ENCODE measurements around the gene LTBP1.

Gene LTBP1

DNA sequence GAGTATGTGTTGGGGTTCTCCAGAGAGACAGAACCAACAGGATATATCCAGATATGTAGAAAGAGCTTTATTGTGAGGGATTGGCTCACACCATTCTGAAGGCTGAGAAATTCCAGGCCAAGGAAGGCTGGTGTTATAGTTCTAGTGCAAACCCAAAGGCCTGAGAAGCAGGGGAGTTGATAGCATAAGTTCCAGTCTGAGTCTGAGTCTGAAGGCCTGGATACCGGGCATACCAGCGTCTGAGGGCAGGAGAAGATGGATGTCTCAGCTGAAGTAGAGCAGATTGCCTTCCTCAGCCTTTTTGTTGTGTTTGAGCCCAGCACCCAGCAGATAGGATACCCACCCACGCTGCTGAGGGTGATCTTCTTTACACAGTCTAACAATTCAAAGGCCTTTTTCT is 318.0 kb downstream of the LTBP1 start:
- no peak overlapping the region for H3K9ac ChIP-seq
- H3K36me3 ChIP-seq (ENCODE audit: insufficient read depth): no peaks in the 10 kb centered on the region
- H3K27ac ChIP-seq: no peak overlapping the region
- H3K4me1 ChIP-seq (ENCODE audit: low read depth, poor library complexity, severe bottlenecking): peaks cover 55% of the 10 kb centered on the region
- no peak overlapping the region for H2AFZ ChIP-seq (ENCODE audit: low read depth)
- H4K20me1 ChIP-seq (ENCODE audit: insufficient read depth): no peaks in the 10 kb centered on the region
- H3K79me2 ChIP-seq (ENCODE audit: insufficient read depth, low read depth): no peaks in the 10 kb centered on the region
- TF ChIP-seq, protein P1, sequence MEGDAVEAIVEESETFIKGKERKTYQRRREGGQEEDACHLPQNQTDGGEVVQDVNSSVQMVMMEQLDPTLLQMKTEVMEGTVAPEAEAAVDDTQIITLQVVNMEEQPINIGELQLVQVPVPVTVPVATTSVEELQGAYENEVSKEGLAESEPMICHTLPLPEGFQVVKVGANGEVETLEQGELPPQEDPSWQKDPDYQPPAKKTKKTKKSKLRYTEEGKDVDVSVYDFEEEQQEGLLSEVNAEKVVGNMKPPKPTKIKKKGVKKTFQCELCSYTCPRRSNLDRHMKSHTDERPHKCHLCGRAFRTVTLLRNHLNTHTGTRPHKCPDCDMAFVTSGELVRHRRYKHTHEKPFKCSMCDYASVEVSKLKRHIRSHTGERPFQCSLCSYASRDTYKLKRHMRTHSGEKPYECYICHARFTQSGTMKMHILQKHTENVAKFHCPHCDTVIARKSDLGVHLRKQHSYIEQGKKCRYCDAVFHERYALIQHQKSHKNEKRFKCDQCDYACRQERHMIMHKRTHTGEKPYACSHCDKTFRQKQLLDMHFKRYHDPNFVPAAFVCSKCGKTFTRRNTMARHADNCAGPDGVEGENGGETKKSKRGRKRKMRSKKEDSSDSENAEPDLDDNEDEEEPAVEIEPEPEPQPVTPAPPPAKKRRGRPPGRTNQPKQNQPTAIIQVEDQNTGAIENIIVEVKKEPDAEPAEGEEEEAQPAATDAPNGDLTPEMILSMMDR (conservative IDR thresholded peaks at IDR 0.05; ENCODE audit: low read depth, low read length): no peak
- no peaks in the 10 kb centered on the region for H3K27me3 ChIP-seq (ENCODE audit: insufficient read depth, low read depth)
- H3K4me2 ChIP-seq: no peak overlapping the region
- H3K4me3 ChIP-seq (IDR thresholded peaks at IDR 0.05; ENCODE audit: insufficient read depth, low read depth, low read length): no peak overlapping the region

DNA sequence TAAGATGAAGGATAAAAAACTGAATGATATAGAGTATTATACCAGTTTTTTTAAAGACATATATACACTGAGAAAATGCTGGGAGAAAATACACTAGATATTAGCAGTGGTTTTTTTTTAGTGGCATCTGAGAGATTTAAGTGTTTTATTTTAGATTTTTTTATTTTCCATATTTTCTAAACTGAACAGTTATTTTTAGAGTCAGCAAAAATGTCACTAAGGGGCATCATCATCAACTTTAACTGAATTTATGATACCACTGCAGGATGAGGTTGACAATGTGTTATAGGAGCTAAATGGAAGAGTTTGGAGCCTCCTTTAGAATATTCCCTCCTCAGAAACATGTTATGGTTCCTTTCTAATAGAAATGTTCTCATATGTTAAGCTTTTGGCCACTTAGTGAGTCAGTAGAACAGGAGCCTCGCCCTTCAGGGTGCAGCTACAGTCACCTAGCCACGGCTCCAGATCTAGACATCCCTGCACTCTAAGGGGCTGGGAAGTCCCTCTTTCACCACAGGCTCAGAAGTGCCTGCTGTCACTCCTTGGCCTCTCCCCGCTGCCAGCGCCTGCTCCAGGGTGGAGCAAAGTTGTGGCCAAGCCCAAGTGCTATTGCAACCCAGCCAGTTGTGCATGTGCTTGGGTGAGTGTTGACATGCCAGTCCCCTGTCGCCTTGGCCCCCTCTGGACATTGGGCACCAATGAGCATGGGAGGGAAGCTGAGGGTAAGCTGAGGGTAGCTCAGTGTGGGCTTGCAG is 319.0 kb downstream of the LTBP1 start:
- Histone ChIP-seq H4K20me1 (ENCODE audit: insufficient read depth) (no peaks in the 10 kb centered on the region), H3K4me3 (IDR thresholded peaks at IDR 0.05; ENCODE audit: insufficient read depth, low read depth, low read length) (no peak overlapping the region), H3K79me2 (ENCODE audit: insufficient read depth, low read depth) (no peaks in the 10 kb centered on the region), H3K27me3 (ENCODE audit: insufficient read depth, low read depth) (no peaks in the 10 kb centered on the region), H3K9ac (no peak overlapping the region), H2AFZ (ENCODE audit: low read depth) (peak overlapping the region; percentile 32; the same call in 1 of the 2 replicates), H3K4me2 (peak overlapping the region; percentile 14; the same call in 1 of the 2 replicates), H3K4me1 (ENCODE audit: low read depth, poor library complexity, severe bottlenecking) (peaks cover 63% of the 10 kb centered on the region), H3K27ac (peak overlapping the region; percentile 31), H3K36me3 (ENCODE audit: insufficient read depth) (no peaks in the 10 kb centered on the region)
- TF ChIP-seq, protein P1 (conservative IDR thresholded peaks at IDR 0.05; ENCODE audit: low read depth, low read length): no peak

DNA sequence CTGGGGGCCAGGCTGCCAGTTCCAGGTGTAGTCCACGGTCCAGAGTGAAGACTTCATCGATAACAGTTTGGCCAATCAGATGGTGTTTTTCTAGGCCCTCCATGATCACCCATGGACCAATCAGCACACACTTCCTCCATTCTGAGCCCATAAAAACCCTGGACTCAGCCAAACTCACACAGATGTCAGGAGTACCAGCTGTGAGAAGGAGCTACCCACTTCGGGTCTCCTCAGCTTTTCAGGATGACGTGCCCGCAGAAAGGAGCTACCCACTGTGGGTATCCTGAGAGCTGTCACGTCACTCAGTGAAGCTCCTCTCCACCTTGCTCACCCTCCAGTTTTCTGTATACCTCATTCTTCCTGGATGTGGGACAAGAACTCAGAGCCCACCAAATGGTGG is 319.7 kb downstream of the LTBP1 start:
- Histone ChIP-seq H4K20me1 (ENCODE audit: insufficient read depth) (no peaks in the 10 kb centered on the region), H3K9ac (no peak overlapping the region), H3K27me3 (ENCODE audit: insufficient read depth, low read depth) (no peaks in the 10 kb centered on the region), H3K4me1 (ENCODE audit: low read depth, poor library complexity, severe bottlenecking) (peaks cover 71% of the 10 kb centered on the region), H2AFZ (ENCODE audit: low read depth) (peak overlapping the region; percentile 32; the same call in 1 of the 2 replicates), H3K4me2 (peak overlapping the region; percentile 14; the same call in 1 of the 2 replicates), H3K27ac (peak overlapping the region; percentile 31), H3K79me2 (ENCODE audit: insufficient read depth, low read depth) (no peaks in the 10 kb centered on the region), H3K4me3 (IDR thresholded peaks at IDR 0.05; ENCODE audit: insufficient read depth, low read depth, low read length) (no peak overlapping the region), H3K36me3 (ENCODE audit: insufficient read depth) (no peaks in the 10 kb centered on the region)
- TF ChIP-seq, protein P1 (conservative IDR thresholded peaks at IDR 0.05; ENCODE audit: low read depth, low read length): no peak

DNA sequence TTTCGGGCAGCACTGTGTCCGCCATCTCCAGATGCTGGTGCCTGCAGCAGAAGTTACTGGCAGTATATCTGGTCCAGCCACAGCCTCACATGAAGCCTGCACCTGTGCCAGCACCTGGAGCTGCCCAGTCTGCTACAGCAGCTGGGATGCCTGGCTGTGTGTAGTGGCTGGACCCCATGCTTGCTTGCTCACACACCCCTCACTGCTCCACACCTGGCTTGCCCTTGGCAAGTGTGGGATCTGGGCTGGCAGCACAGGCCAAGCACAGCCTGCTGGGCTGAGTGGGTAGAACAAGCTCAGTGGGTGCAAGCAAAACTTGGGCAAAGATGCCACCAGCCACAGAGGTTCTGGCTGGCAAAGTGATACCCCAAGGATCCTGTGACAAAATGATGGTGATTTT is 320.3 kb downstream of the LTBP1 start:
- Histone ChIP-seq H3K36me3 (ENCODE audit: insufficient read depth) (no peaks in the 10 kb centered on the region), H3K4me3 (IDR thresholded peaks at IDR 0.05; ENCODE audit: insufficient read depth, low read depth, low read length) (no peak overlapping the region), H3K79me2 (ENCODE audit: insufficient read depth, low read depth) (no peaks in the 10 kb centered on the region), H3K27me3 (ENCODE audit: insufficient read depth, low read depth) (no peaks in the 10 kb centered on the region), H4K20me1 (ENCODE audit: insufficient read depth) (no peaks in the 10 kb centered on the region), H3K4me2 (peak overlapping the region; percentile 23), H2AFZ (ENCODE audit: low read depth) (no peak overlapping the region), H3K9ac (no peak overlapping the region), H3K27ac (no peak overlapping the region), H3K4me1 (ENCODE audit: low read depth, poor library complexity, severe bottlenecking) (peaks cover 75% of the 10 kb centered on the region)
- TF ChIP-seq, protein P1 (conservative IDR thresholded peaks at IDR 0.05; ENCODE audit: low read depth, low read length): peak; percentile 25; the same call in 1 of the 2 replicates

All from KMS-11 (cell line).